GM12874 (cell line): ENCODE measurements around the gene EVA1C.

ENCODE experiments used
- CTCF ChIP-seq: IDR thresholded peaks from 2 replicates; pipeline ENCODE4 v1.5.1; 2011; ENCODE audit warnings: low read depth, mild to moderate bottlenecking, control low read depth, low read length, moderate library complexity; ENCODE audit not compliant: insufficient read depth

The EVA1C gene

GRCh38 chr21:32523988-32524719, 111.6 kb downstream of the EVA1C start:
- TF ChIP-seq CTCF, result no peak

GRCh38 chr21:32525282-32525681, 112.8 kb downstream of the EVA1C start:
- TF ChIP-seq CTCF, result no peak

GRCh38 chr21:32529679-32530078, 117.2 kb downstream of the EVA1C start:
- TF ChIP-seq CTCF, result no peak

- no peak for TF ChIP-seq CTCF
Observed at GRCh38 chr21:32532636-32533035, 120.1 kb downstream of the EVA1C start.

GRCh38 chr21:32533053-32533452, 120.5 kb downstream of the EVA1C start:
- TF ChIP-seq CTCF, result no peak

- no peak for TF ChIP-seq CTCF
Observed at GRCh38 chr21:32533611-32534010, 121.1 kb downstream of the EVA1C start.

GRCh38 chr21:32534113-32534512, 121.6 kb downstream of the EVA1C start:
- no peak for TF ChIP-seq CTCF

GRCh38 chr21:32535612-32536011, 123.1 kb downstream of the EVA1C start:
- TF ChIP-seq CTCF, result no peak
